HG02678 (cell line): ENCODE measurements around the gene MAST4.
"Not testable (repeated sequence)": the region's sequence is repeated elsewhere in the genome, so short reads cannot be mapped to it uniquely, and the experiment has no call there.

ENCODE experiments used
- ATAC-seq: cut with Tn5 transposase; IDR thresholded peaks from one replicate; pipeline ENCODE4 v1.9.1; 2021; ENCODE audit warnings: mild to moderate bottlenecking, moderate library complexity; ENCODE audit not compliant: unreplicated experiment

Gene MAST4

DNA sequence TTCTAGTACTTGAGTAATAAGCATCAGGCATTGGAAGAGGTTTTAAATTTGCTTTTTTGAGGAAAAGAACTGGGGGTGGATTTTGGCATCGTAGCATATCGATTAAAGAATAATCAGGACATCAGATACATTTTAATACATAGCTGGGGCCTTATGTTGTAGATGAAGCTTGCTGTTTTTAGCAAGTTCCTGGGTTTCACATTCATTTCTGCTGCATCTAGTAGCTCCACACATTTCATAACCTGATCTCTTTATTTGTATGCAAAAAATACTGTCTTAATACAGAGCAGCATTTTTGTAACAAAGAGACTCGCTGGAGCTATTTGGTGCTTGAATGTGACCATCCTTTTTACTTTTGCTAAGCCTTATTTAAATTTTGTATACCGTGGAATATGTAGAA is 571.9 kb downstream of the MAST4 start:
- ATAC-seq: no peak

DNA sequence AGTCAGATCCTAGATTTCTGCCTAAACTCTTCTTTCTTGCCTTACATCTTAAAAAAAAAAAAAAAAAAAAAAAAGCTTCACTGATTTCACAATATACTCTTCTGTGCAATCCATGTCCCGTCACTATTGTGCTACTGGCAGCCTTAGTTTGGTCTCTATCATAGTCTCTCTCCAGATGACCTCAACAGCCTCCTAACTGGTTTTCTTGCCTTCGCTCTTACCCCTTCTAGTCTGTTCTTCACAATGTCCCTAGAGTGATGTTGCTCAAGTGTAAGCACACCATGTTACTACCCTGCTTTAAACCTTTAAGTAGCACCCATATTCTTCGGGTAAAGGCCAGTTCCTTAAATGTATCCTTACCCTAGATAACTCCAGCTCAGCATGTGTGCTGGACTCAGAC is 574.6 kb downstream of the MAST4 start:
- no peak for ATAC-seq

DNA sequence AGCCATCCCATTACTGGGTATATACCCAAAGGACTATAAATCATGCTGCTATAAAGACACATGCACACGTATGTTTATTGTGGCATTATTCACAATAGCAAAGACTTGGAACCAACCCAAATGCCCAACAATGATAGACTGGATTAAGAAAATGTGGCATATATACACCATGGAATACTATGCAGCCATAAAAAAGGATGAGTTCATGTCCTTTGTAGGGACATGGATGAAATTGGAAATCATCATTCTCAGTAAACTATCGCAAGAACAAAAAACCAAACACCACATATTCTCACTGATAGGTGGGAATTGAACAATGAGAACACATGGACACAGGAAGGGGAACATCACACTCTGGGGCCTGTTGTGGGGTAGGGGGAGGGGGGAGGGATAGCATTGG is 577.2 kb downstream of the MAST4 start:
- ATAC-seq: not testable (repeated sequence)

DNA sequence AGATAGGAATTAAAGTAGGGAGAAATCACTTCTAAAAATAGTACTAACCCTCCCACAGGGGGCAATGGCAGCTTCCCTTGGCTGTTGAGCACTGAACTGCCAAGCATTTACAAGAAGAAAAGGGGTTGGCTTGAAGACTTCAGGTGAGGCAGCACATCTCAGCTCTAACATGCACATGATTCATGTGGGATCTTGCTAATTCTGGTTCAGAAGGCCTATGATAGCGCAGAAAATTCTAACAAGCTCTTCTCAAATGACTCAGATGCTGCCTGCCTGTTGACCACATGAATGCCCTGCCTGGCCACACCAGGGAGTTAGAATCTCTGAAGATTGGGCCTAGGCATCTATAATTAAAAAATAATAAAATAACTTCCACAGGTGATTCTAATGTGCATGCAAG is 577.8 kb downstream of the MAST4 start:
- ATAC-seq: no peak

DNA sequence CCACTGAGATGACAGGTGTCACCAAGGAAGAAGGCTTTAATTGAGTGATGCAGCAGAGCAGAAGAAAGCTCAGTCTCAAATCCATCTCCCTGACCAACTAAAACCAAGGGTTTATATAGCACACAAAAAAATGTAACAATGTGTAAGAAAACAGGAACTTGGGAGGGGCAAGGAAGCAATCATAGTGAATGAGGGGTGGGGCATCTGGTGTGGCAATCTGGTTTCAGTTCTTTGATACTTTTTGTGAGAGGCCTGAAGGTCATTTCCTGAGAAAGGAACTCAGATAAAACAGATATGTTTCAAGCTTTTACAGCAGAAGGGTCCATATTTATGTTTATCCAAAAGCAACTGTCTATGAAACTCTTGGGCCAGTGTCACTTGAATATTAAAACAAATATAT is 580.7 kb downstream of the MAST4 start:
- no peak for ATAC-seq

DNA sequence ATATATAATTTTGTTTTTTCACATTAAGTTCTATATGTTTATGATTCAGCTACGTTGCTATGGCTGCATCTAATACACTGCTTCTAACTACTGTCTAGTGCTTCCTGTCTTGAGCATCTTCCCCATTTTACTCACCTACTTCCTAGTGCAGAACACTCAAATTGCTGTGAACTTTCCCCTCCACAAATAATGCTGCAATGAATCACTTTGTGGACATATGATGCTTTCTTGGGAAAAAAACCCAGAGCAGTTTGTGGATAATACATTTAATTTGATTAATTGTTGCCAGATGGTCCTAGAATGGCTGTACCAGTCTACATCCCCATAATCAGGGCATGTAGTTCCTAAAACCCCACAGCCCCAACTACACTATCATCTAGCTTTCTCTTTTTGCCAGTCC is 581.9 kb downstream of the MAST4 start:
- ATAC-seq: no peak

DNA sequence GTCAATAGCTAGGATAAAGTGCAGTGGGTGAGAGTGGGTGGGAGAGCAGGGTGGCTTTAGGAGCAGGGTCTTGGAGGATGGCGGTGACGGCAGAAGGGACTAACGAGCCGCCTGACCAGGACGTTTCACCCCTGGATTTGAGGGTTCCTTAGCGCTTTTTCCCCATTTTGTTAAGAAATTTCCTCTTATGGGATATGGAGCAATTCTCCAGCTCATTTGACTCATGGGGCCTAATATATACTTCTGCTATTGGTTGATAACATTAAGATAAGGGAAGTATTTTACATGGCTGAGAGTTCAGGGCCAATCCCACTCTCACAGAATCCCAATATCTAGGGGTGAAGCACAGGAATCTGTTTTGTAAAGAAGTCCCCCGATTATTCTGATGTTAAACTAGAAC is 582.8 kb downstream of the MAST4 start:
- ATAC-seq: no peak

DNA sequence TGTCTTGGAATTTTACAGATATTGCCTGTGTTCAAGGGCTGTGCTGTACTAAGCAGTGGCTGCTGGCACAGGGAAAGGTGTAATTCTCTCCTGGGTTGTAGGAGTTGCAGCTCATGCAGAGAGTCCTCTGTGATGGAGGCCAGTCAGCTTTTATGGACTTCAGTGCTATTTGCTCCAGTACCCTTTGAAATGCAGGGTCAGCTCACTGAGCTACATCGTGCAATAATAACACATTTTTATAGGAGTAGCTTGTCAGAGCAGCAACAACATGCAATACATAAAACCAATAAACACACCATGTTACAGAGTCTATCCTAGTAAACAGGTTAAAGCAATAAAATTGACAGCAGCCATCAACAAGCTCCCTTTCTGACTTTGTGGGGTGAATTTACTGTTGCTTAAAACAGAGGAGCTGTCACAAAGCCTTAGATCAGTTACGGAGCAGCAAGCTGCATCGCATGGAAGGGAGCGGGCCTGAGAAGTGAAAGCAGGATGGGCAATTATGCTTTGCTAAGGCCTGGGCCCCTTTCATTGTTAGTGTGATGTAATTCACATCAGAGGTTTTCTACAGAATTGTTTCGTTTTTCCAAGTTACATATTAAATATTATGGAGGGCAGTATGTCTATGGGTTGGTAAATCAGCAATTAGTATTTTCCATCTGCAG is 583.6 kb downstream of the MAST4 start:
- ATAC-seq: no peak

DNA sequence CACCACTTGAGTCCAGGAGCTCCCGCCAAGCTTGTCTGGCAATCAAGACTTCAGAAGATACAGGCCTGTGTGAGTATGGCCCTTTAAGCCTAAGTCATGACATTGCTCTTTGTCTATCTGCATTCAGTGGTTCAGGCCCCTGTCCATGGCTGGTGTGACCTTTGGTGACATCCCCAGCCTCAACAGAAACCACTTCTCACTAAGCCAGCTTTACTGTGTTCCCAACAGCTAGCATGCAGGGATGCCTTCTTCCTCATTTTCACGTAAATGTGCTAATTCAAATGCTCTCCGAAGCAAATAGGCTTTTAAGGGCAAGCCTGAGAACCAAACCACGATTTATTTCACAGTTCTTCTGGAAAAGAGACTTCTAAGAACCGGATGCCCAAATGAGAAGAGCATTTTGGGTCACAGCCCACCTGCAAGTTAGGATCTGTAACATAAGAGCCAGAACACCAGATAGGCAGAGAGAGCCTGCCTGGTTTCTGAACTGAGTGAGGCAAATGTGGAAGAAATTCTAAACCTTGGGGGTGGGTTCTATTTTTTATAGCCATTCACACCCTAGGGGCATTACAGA is 585.5 kb downstream of the MAST4 start:
- no peak for ATAC-seq

DNA sequence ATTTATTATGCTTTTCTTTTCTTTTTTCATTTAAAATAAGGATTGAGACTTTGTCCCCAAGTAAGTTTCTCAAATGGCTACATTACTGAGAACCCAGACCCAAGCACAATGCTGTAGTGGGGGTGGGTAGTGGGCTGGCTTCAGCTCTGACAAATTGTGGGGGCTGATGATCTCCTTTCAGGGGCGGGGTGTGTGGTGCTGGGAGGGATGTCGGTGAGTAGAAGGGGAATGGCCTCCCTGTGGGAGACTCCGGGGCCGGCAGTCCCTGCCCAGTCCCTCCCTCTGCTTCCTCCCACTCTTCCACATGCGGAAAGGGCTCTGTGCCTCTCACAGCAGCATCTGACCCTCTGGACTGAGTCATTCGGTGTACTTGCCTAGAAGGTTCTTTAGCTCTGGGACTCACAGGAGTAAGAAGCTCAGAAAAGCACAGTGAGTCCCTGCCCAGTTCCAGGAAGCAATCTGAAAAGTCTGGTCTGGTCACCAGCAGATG is 586.2 kb downstream of the MAST4 start:
- ATAC-seq: no peak

DNA sequence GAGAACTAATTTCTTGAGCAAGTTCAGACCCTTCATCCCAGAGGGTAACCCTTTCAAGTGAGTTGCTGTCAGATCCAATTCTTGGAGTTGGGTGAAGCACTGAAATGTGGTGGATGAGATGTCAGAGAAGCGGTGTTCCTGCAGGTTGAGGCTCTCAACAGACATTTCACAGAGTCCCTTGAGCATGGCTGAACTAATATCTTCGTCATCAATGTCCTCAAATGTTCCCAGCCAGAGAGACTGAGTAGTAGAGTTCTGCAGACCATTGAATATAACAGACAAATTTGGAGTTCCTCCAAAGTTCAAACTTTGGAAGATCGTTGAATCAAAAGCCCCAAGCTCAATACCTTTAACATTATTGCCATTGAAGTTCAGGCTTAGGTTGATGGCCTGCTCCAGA is 587.7 kb downstream of the MAST4 start:
- ATAC-seq: no peak

DNA sequence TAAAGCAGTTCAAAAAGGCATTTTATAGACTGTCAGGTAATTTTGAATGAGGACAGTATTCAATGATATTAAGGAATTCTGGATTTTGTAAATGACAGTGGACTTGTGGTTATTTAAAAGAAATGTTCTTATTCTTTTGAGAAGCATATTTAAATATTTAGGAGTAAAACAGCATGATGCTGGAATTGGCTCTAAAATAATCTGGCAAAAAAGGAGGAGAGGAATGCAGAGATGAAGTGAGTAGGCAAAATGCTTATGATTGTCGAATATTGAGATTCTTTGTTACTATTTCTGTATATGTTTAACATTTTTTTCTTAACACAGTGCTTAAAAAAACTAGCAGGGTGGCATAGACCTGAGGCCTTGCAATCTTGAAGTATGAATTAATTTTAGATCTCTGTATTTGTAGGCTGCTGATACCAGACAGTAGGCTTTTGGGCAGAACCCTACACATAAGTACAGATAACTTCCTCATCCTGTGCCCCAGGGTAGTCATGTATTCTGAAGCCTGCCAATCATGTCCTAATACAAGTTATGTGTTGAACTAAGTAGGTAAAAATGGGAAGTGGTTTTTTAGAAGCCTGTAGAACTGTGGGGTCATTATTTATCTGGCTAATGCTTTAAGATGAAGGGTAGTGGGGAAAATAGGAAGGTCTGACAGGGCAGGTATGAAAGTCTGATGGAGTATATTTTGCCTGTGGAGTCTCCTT is 591.0 kb downstream of the MAST4 start:
- ATAC-seq: peak; percentile 60

DNA sequence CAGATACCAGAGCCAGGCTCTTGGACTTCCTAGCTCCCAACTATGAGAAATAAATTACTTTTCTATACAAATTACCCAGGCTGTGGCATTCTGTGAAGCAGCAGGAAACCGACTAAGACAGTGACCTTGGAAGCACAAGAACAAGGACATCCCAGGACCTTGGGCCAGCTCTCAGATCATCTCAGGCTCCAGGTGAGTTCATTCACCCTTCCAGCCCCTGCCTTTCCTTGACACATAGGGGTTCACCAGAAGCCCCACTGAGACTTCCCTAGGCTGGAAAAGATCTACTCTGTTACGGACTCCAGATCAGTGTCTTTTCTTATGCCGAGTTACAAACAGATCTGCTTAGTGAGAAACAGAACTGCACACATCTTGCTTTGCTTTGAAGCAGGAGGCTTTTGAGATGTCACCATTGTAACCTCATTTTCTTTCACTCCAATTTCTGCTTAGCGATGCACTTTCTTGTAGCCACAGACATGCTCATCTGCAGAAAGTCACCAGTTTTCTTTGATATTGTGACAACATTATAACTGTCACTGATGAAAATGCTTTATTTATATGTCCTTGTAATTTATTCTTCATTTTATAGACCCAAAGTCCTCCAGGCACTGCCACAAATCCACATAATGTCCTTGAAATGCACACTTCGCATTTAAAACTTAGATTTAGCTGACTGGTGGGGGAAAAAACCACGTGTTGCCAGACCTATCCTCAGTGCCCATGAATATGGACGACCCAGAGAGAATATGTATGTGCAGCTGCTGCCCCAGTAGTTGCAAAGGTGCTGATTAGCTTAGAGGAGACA is 592.3 kb downstream of the MAST4 start:
- no peak for ATAC-seq

DNA sequence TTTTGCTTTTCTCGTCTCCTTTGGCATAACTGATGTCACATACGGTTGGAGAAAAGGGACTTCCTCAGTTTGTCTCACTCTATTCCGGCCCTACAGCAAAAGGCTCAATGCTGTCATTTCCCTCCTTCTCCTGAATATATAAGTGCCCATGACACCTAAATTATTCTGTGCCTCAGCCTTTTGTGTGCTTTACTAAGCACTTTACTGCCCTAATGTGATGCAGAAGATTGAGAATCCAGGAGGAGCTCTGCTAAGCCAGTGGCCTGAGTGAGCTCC is 592.8 kb downstream of the MAST4 start:
- ATAC-seq: no peak

DNA sequence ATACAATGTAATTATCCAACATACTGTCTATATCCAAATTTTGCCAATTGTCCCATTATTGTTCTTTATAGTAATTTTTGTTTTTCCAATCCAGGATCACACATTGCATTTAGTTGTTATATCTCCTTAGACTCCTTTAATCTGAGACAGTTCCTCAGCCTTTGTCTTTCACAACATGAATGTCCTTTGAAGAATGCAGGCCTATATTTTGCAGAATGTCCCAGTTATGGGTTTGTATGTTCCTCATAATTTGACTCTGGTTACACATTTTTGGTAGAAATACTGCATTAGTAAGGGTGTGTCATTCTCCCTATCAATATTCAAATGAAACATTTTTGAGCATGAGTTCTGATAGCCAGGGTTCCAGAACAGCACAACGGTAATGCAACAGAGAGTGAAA is 593.7 kb downstream of the MAST4 start:
- no peak for ATAC-seq

DNA sequence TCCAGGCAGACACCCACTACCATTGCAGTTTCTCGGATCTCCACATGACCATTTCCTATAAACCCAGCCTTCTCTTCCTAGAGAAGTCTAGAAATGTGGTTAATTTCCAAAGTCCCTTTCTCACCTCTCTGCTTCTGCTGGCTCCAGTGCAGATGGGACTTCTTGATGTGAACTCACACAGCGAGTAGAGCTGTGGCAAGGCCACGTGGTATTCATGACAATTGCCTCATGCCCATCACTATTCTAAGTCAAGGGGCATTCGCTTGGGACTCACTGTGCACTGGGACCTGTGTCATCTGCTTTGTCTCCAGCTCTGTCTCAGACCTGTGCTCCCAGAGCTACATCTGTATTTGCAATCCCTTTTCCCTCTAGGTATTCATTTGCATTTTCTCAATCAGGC is 594.2 kb downstream of the MAST4 start:
- ATAC-seq: no peak

DNA sequence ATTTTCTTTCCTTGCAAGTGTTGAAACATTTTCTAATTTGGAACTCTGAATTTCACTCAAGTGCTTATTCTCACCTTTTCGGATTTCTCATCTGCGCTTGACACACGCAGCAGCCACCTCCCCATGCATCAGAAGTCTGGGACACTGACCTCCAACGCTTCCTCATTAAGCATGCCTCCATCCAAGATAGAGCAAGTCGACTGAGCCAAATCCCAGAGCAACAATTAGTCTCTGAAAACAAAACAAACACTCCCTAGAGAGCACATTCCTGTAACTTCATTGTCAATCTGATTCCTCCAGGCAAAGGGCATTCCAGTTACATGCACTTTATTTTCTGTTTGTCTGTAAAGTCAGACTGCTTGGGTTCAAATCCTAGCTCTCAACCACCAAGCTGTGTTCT is 594.7 kb downstream of the MAST4 start:
- ATAC-seq: no peak

DNA sequence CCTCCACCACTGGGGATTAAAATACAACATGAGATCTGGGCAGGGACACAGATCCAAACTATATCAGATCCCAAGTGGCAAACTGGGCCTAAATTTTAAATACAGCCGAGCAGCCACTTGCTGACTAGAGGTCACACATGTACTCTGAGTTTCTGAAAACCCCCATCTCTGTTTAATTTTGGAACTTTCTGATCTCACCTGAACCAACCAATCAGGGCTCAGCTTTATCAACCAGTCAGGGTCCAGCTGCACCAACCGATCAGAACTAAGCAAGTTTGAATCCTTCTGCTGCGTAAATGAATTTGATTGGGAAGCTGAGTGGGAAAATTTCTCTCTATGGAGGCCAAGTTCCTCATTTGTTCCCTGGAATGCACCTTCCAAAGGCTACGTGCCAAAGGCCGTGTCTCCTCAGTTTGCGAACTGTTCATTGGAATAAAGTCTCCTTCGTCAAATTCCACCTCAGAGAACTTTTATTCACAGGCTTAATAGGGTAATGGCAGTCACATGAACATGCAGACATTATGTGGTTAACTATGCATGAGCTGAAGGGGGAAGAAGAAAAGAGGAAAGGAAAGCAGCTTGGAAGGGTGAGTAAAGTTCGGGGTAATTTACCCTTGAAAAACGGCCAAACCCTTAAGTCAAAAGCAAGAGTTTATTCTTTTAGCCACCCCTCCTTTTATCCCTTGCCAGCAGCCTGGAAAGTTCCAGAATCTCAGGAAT is 596.7 kb downstream of the MAST4 start:
- no peak for ATAC-seq

DNA sequence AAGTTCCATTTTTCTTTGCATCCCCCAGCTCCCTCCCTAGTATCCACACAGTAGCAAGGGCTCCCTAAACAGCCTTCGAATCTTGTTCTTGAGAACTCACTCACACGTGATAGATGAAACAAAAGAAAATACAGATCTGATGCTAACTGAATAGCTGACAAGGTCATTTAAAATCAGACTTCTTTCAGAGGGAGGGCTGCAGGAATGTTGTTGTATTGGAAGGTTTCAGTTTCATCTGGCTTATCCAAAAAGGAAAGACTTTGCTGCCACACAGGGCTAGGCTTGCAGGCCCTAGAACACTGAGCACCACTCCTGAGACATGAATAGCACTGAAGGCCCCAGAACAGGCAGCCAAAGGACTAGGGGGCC is 597.2 kb downstream of the MAST4 start:
- no peak for ATAC-seq

DNA sequence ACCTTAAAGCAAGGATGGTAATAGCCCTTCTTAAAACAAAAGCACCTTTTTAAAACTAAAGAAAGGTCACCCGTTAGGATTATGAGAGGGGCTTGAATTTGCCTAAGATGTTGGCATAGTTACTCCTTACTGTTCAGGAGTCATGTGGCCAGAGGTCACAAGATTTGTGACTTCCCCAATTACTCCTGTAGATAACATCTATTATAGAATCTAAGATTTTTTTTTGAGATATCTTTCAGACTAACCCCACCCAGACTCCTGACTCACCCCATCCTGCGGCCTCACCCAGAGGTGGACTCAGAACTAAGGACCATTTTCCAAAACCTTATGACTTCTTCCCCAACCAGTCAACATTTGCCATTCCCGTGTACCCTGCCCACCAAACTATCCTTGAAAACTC is 598.0 kb downstream of the MAST4 start:
- no peak for ATAC-seq
